ENCODE measurements around the gene PRKAR1B. TPM values are rescaled to one million over a fixed set of nuclear protein-coding genes. Genes with fewer than 3 reads are reported as not detected.

Gene PRKAR1B
- total RNA-seq, 2 experiments from 2014 or later = 13.1 to 13.4 TPM

Other genes starting within 250 kb of the PRKAR1B start
- gene PDGFA, start 207.4 kb downstream of the PRKAR1B start, total RNA-seq = under 1 TPM; 0.70 to 0.73 TPM
- gene DNAAF5, start 582 bp downstream of the PRKAR1B start, total RNA-seq = 10 to 100 TPM; 16.8 to 19.7 TPM
- gene SUN1, start 105.2 kb upstream of the PRKAR1B start, total RNA-seq = 10 to 100 TPM; 65.7 to 72.8 TPM
- 10 to 100 TPM; 32.6 to 38.2 TPM for gene GET4, start 149.3 kb upstream of the PRKAR1B start, total RNA-seq
- gene ADAP1, start 227.4 kb upstream of the PRKAR1B start, total RNA-seq = 10 to 100 TPM; 11.1 to 13.0 TPM
- gene COX19, start 248.3 kb upstream of the PRKAR1B start, total RNA-seq = 10 to 100 TPM; 17.4 to 18.2 TPM